Esophagus muscularis mucosa (tissue), 4 donors: ENCODE data around the gene TNPO3. TPM values are rescaled to one million over a fixed set of nuclear protein-coding genes. Genes with fewer than 3 reads are reported as not detected.

ENCODE experiments used
- DNase-seq: peaks from one replicate; pipeline ENCODE4 v3.0.0-alpha.2; 2017; ENCODE audit errors: extremely low spot score
- H3K27ac ChIP-seq, 4 donors: fragments of 200-600 bp; sonication (generic); replicated peaks in 1 of 4; 1 replicate in 3 of 4; 2 replicates in 1 of 4; pipeline ENCODE4 v1.5.1; 2016 to 2019; ENCODE audit warnings: mild to moderate bottlenecking in 1 of 4
- H3K27me3 ChIP-seq, 4 donors: fragments of 200-600 bp; sonication (generic); one replicate each; pipeline versions ENCODE4 v1.5.1 to v1.6.0; 2016 to 2019
- H3K36me3 ChIP-seq, 4 donors: fragments of 200-600 bp; sonication (generic); one replicate each; pipeline ENCODE4 v1.5.1; 2016 to 2019
- H3K4me1 ChIP-seq, 4 donors: fragments of 200-600 bp; sonication (generic); one replicate each; pipeline ENCODE4 v1.5.1; 2016 to 2019
- H3K4me3 ChIP-seq, 4 donors: fragments of 200-600 bp; sonication (generic); 1 replicate in 2 of 4; 2 replicates in 2 of 4; pipeline ENCODE4 v1.5.1; 2016 to 2019; ENCODE audit warnings: mild to moderate bottlenecking in 4 of 4, moderate library complexity in 1 of 4
- H3K9me3 ChIP-seq, 4 donors: fragments of 200-600 bp; sonication (generic); 1 replicate in 3 of 4; 2 replicates in 1 of 4; pipeline ENCODE4 v1.5.1; 2016 to 2019
- CTCF ChIP-seq, 3 experiments: fragments of 200-600 bp in 2 of 3; fragments of 450-650 bp in 1 of 3; sonication (generic) in 2 of 3; IDR thresholded peaks; one replicate each; pipeline ENCODE4 v1.5.1; 2017 to 2019; ENCODE audit warnings: antibody characterized with exemption in 3 of 3, mild to moderate bottlenecking in 2 of 3, moderate library complexity in 1 of 3
- EP300 ChIP-seq: sonication (generic); formaldehyde crosslinking; IDR thresholded peaks from one replicate; pipeline ENCODE4 v1.6.1; 2017; ENCODE audit warnings: antibody characterized with exemption
- POLR2A ChIP-seq: fragments of 450-650 bp; IDR thresholded peaks from one replicate; pipeline ENCODE4 v1.6.1; 2017; ENCODE audit warnings: antibody characterized with exemption, moderate library complexity, mild to moderate bottlenecking, low read depth
- POLR2AphosphoS5 ChIP-seq, 2 donors: sonication (generic); formaldehyde crosslinking; IDR thresholded peaks; one replicate each; pipeline ENCODE4 v1.6.1; 2017; ENCODE audit warnings: antibody characterized with exemption in 2 of 2
- WGBS: methylation state at CpG from one replicate; pipeline ENCODE4 v1.1.5; 2018; 5-methylcytosine and 5-hydroxymethylcytosine counted together
- intact Hi-C: fragments of 100-400 bp; cut with DNase I; formaldehyde crosslinking; loops from one replicate; pipeline ENCODE4 v1.15.1; 2023
- total RNA-seq, 4 donors: library from RNA; depleted of rRNA; stranded (reverse); fragments of >200 nt; gene quantifications; one replicate each; pipeline versions ENCODE4 v1.1.0 to v1.2.1, GENCODE V29; 2016

Gene TNPO3
- total RNA-seq, 4 donors from 2014 or later = 35.7 to 46.2 (median 38.1) TPM

DNA sequence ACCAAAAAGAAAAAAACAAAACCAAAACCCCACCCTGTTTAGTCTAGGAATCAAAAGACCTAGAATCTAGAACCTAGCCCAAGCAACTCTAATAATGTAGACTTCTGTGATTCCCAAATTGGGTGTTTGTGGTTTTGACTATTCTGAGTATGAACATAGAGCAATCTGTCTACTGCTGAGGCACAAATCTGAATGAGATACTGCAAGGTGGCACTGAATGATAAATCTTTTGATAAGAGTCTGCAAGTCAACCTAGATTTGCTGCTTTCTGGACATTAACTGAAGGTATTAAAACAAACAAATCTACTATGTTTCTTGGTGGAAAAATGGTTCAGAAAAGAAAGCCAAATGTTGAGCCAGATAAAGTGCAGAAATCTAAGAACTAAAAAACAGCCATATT, 66.5 kb downstream of the TNPO3 start:
- peaks cover 20 to 88% (median 74%) of the 10 kb centered on the region in 4 donors for H3K36me3 ChIP-seq
- H3K27ac ChIP-seq = no peak overlapping the region
- no peaks in the 10 kb centered on the region for H3K4me1 ChIP-seq
- no peak for DNase-seq
- no peak overlapping the region for H3K4me3 ChIP-seq
- H3K9me3 ChIP-seq = no peaks in the 10 kb centered on the region
- intact Hi-C loops = no loop called here
- TF ChIP-seq EP300 = no peak
- TF ChIP-seq CTCF (IDR thresholded peaks at IDR 0.05) = no peak
- no peak for TF ChIP-seq POLR2A
- no peak for TF ChIP-seq POLR2AphosphoS5 (IDR thresholded peaks at IDR 0.05)
- no peaks in the 10 kb centered on the region for H3K27me3 ChIP-seq

DNA sequence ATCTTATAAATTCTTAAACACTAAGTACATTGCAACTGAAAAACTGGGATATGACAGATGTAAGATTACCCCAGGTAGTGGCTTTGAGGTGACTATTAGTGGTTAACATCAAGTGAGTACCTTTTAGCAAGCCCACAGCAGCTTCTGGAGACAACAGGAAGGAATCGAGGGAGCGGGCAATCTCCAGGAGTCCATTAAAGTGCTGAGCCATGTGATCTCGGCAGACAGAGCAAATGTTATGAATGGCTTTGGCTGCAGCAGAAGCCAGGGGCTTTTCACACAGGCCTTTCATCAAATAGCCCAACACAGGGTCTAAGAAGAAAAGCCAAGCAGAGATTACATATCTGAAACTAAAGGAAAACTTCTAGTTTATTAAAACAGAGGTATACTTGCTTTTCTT, 68.3 kb downstream of the TNPO3 start:
- Histone ChIP-seq H3K9me3 (no peaks in the 10 kb centered on the region), H3K27ac (no peak overlapping the region), H3K27me3 (no peaks in the 10 kb centered on the region), H3K4me3 (no peak overlapping the region), H3K4me1 (no peaks in the 10 kb centered on the region), H3K36me3 (peaks cover 34 to 97% (median 84%) of the 10 kb centered on the region in 4 donors)
- DNase-seq = no peak
- 84% methylated on average over 3 of the region's 3 CpGs for WGBS
- TF ChIP-seq POLR2A (no peak), CTCF (IDR thresholded peaks at IDR 0.05) (no peak), POLR2AphosphoS5 (IDR thresholded peaks at IDR 0.05) (no peak)
- intact Hi-C loops = no loop called here

DNA sequence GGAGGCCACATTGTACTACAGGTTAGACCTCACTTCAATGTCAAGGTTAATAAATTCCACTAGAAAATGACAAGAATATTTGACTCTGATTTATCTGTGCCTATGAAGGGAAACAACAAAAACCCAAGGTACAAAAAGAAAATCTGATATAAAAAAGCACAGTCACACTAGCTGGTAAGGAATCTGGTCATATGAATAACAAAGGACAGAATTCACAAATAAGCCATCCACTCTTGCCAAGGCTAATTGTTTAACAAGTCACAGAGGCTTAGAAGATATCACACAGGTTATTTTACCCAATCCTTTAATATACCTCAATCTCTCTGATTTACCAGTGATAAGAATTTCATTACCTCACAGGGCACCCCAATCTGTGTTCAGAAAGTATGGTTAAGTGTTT, 69.3 kb downstream of the TNPO3 start:
- Histone ChIP-seq H3K27ac (no peak overlapping the region), H3K27me3 (no peaks in the 10 kb centered on the region), H3K36me3 (peaks cover 38 to 97% (median 85%) of the 10 kb centered on the region in 4 donors), H3K9me3 (no peaks in the 10 kb centered on the region), H3K4me1 (no peaks in the 10 kb centered on the region), H3K4me3 (no peak overlapping the region)
- DNase-seq = no peak
- TF ChIP-seq EP300 (no peak), CTCF (IDR thresholded peaks at IDR 0.05) (no peak), POLR2A (no peak)
- intact Hi-C loops = no loop called here

- no peaks in the 10 kb centered on the region for H3K9me3 ChIP-seq
- no peak overlapping the region for H3K27ac ChIP-seq
- intact Hi-C loops = no loop called here
- H3K36me3 ChIP-seq = peaks cover 56 to 97% (median 87%) of the 10 kb centered on the region in 4 donors
- TF ChIP-seq POLR2A (no peak), POLR2AphosphoS5 (IDR thresholded peaks at IDR 0.05) (no peak), CTCF (IDR thresholded peaks at IDR 0.05) (no peak), EP300 (no peak)
- H3K4me3 ChIP-seq = no peak overlapping the region
- H3K27me3 ChIP-seq = no peaks in the 10 kb centered on the region
- DNase-seq = no peak
- 100% methylated on average over 2 of the region's 2 CpGs for WGBS
- H3K4me1 ChIP-seq = no peaks in the 10 kb centered on the region
These were observed 72.8 kb downstream of the TNPO3 start for GRCh38 chr7:128982105-128982504.

DNA sequence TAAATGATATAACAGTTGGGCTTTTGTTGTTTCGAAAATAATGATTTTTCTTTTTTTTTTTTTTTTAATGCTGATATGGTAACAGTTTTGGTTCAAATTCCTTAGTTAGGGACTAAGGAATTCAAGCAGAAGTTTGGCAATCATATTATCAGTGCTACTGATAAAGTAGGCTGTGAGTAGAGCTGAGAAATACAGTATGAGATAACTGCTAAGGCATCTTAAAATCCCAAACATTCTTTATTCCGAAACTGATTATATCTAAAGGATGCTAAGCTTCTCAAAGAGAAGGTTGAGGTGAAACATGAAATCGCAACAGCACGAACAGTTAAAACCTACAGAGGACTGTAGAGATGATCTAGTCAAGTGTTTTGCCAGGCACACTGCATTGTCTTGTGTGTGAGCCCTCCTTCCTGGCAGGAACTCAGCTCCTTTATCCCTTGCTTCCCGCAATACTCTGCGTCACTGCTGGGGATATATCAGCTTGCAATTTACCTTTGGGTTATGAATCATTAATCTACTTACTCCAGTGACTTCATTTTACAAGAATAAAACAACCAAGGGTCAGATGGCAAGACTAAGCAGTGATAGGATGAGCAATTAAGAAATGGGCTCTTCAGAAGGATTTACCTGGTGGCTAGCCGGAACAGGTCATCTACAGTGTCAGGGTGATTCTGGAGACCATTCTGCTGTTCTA, 80.5 kb downstream of the TNPO3 start:
- Histone ChIP-seq H3K4me3 (no peak overlapping the region), H3K4me1 (no peaks in the 10 kb centered on the region), H3K36me3 (peaks cover 69 to 98% (median 94%) of the 10 kb centered on the region in 4 donors), H3K27me3 (no peaks in the 10 kb centered on the region), H3K9me3 (no peaks in the 10 kb centered on the region), H3K27ac (no peak overlapping the region)
- WGBS = 79% methylated on average over 7 of the region's 7 CpGs
- DNase-seq = no peak
- intact Hi-C loops = no loop called here
- TF ChIP-seq EP300 (no peak), CTCF (IDR thresholded peaks at IDR 0.05) (no peak)
